GM20431 (cell line): ENCODE results near the gene AACS.

Experiments
- in situ Hi-C: fragments of 300-500 bp; cut with MseI, MboI; formaldehyde crosslinking; loops from one replicate; pipeline ENCODE4 v1.15.0; 2020; ENCODE audit warnings: low sequenced_read_pairs; ENCODE audit not compliant: unreplicated experiment

Gene AACS

DNA sequence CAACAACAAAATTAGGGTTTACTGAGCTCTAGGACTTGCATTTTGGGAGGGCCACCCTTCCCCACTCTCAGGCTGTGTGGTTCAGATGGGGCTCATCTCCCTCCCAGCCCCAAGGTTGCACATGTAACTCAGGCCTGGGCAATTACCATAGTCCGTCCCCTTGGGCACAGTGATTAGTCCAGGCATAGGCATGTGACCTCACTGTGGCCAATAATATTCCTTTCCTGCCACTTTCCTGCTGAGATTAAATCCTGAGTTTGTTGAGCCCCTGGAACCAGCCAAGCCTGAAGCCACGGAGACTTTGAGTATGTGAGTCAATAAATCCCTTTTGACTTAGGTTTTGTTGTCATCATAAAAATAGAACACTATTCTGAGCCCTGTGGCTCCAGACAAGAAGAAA, 113.0 kb downstream of the AACS start:
- in situ Hi-C loops, result loop anchor here (10.0 kb wide), 1 partner anchor 227 kb away; no protein-coding TSS in a partner anchor

DNA sequence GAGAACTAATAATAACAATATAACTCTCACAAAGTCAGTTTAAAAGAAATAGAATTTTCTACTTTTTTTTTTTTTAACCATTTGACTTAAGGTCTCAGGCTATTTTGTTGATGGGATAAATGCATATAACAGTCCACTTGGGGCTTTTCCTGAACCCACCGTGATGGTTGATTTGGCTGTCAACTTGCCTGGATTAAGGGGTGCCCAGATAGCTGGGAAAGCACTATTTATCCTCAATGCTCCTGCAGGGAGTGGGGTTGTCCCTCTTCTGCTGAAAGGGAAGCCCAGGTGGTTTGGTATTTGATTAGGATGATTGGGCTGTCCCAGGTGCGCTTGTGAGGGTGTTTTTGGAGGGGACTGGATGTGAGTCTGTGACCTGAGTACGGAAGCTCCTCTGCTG, 114.9 kb downstream of the AACS start:
- in situ Hi-C loops, result no loop called here

DNA sequence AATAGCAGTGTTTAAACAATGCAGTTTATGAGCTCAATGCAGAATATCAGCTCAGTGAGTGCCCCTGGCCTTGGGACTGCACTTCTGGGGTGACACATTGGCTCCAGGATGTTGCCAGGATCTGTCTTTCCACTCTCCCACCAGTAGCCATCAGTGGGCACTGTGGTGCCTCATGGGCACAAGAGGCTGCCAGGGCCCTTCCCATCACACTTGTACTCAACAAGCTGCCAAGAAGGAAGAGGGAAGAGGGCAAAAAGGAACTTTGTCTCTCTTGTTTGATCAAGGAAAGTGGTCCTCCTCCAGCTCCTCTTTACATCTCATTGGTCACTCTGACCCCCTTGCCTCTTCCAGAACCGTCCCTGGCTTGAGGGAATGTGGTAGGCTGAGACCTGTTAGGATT, 115.9 kb downstream of the AACS start:
- in situ Hi-C loops, result no loop called here

DNA sequence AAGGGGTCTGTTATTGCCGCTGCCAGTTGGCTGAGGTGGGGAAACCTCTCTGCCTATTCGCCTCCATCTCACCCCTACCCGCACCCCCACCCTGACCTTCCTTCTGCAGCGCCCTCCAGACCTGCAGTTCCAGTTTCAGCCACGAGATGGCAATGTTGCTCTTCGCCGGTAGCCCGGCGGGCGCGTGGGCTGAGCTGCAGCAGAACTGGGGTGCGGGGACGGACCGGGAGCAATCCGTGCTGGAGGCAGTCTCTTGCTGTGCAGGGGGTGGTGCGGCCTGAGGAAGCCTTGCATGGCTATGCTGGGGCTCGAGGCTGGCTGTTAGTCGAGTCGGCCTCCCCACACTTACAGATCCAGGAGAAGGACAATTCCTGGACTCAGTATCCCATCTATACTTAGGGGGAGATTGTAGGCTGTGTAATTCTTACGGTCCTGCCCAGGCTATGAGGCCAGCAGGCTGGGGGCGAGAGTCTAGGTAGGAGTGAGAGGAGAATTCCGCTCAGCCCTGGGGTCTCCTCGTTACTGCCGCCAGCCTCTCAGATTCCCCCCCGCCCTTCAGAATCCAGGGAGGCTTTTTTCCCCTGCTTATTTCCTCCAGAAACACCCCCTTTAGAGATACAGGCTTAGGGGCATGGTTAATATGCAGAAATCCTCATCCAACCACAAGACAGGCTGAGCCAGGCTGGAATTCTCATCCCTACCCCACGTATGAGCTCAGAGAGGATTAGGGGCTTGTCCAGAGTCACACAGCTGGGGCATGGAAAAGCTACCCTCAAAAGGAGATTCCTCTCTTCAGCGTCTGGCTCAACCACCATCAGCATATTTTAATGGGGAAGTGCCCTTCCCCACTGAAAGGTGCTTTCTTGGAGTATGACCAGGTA, 118.2 kb downstream of the AACS start:
- in situ Hi-C loops, result no loop called here

DNA sequence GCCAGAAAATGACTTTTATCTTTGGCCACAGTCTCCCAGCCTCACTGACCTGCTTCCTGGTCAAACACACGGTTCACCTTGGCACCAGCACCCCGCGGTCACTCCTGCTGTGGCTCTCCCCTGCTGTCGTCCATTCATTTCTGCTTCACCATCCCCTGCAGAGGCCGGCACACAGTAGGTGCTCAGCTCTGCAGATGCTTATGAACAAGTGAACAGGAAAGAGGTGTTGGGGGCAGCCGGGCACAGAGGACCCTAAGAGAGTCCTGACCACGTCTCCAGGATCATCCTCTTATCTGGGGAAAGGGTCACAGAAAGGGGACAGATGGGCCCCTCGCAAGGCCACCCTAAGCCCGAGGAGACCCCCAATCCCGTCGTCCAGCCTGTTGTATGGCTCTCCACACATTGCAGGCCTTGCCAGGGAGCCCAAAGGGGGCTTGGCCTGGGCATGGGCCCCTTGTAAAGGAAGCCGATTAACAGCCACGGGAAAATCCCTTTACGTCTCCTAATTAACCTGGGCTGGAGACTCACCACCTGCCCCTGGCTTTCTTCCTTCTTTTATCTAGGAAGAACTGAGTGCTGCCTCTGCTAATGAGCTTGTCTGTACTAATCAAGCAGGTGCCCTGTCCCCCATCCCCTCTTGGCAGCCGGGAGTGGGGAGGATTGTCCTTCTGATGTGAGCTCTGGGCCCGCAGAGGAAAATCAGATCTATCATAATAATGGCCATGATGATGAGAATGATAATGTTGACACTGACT, 119.2 kb downstream of the AACS start:
- in situ Hi-C loops, result no loop called here

DNA sequence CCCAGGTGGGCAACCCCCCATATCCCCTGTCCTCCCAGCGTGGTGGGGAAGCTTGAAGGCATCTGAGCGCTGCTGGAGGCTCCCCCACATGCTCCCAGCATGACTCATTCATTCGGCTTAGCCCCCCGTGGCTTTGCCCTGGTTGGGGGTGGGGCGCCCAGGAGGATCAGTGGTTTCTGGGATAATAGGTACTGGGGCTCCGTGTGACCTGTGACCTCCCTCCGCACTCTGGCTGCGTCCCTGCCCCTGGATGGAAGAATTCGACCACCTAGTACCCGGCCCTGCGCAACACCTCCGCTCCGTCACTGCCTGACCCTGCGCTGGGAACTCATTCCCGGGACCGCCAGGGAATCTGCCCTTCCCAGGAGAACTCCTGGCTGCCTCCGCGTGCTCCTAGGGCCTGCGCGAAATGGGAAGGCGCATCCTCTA, 120.1 kb downstream of the AACS start:
- in situ Hi-C loops, result no loop called here

DNA sequence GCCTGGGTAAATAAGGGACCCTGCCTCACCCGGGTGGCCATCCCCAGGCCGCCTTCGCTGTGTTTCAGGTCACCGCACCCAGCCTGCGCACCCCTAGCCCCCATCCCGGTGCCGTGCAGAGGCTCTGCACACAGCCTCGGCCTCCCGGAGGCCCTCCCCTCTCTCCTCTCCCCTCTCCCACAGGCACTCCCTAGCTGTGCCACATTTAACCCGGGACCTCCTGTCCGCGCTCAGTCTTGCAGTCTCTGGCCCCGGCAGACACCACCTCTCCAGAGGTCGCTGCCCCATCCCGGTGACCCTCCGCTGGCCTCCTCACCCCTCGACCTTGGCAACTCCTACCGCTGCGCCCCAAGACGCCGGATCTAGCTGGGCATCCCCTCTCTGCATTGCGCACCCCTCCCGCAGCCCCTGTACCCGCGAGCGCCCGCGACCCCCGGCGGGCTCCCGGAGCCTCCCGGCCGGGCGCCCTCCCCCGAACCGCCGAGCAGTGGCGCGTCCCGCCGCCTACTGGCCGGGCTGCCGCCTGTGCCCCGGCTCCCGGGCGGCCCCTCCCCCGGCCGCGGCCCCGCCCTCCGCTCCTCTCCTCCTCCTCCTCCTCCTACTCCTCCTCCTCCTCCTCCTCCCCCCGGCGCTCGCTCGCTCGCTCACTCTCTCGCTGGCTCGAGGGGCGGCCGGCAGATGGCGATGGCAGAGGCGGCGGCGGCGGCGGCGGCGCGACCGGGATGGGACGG, 120.7 kb downstream of the AACS start, which contains the start of gene TMEM132B:
Gene TMEM132B (plus strand): TSS at position 647 of the 731 bp plus-strand sequence.
- in situ Hi-C loops, result no loop called here

DNA sequence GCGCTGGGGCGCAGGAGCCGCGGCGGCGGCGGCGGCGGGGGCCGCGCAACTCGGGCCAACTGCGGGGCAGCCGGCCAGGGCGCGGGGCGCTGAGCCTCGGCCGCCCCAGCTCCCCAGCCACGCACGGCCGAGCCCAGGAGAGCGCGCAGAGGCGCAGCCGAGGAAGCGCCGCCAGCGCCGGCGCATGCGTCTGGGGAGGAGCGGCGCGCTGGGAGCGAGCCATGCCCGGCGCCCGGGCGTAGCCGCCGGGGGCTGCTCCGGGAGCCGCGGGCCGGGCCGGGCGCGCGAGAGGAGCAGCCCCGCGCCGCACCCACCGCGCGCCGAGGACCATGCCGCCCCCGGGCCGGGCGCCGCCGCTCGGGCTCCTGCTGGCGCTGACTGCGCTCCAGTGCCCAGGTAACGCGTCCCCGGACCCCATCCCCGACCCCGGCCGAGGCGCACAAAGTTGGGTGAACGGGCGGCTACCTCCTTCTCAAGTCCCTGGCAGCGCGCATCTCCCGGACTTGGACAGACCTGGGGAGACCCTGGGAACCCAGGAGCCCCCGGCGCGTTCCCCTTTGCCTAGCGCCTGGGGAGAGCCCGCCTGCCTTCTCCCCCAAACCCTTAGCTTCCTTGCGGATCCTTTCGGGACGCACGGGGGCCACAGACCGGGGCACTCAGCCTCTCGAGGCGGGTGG, 121.4 kb downstream of the AACS start:
- in situ Hi-C loops, result no loop called here

DNA sequence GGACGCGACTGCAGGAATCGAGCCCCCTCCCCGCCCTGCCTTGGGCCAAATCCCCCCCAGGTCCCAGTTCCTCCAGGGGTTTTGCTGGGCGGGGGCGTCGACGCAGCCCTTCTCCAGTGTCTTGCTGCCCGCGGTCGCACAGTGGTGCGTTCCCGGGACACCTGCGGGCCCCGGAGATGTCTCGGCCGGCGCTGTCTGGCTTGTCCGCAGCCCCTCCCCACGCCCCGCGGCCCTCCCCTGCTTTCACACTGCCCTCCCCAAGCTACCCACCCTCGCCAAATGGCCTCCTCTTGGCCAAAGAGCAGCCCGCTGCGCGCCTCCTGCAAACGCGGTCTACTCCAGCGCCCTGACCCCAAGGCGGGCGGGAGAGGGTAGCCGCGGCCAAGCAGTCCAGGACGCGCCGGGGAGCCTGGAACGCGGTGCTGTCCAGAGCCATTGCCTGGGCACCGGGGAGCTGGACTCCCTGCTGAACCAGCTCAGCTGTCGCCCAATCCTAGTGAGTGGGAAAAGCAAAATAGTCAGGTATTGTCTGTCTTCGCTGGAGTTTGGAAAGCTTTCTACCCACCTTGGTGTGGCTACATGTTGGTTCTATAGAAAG, 122.0 kb downstream of the AACS start:
- in situ Hi-C loops, result no loop called here

DNA sequence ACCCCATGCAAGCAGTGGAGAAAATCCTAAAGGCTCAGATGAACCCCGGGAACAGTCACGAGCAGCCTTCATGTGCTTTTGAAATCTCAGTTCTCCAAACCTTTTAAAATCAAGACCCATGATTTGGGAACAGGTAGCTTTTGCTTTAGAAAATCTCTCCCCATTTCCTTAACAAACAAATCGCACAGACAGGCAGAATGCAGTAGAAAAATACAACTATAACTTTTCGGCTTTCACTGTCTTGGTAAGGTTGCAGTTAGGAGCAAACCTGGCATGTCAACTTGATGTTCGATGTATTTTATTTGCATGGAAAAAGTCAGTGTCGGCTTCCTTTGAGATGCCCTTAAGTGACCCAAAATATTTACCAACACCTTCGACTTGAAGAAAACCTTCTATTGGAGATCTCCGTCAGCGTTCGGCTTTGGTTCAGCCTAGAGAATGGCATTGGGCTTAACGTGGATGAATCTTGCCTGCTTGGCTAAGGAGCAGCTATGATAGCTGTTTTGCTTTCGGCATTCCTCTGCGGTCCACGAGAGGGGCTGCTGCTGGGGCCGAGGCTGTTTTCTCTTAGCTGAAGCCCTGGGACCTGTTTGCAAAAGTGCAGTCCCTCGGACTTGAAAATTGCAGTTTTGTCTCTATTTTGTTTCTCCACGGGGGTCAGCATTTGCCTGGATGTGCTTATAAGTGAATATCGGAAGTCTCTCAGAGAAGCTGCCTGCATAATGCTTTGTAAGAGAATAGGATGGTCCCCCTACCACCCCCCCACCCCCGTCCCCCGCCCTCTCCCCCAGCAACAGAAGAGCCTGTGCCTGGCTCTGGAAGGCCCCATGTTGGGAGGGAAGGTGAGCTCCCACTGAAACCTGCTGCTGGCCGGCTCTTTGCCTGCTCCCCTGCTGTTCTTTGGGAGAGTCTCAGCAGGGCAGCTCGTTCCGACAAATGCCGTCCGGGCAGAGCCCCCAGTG, 122.8 kb downstream of the AACS start:
- in situ Hi-C loops, result no loop called here

DNA sequence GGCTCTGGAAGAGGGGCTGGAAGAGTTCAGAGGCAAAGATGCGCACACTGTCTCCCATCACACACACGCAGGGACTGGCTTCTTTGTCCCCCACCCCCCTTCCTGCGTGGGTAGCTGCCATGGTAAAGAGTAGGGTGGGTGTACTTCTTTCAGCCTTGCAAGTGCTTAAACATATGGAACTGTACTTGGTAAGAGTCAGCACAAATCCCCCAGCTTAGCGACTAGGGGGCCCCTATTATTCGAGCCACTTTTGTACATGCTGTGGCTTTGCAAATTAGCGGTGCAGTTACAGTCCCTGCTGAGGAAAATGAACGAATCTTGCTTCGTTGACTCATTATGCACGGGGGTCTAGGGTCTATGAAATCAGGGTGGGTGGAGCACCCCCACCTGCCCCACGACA, 123.8 kb downstream of the AACS start:
- in situ Hi-C loops, result no loop called here

DNA sequence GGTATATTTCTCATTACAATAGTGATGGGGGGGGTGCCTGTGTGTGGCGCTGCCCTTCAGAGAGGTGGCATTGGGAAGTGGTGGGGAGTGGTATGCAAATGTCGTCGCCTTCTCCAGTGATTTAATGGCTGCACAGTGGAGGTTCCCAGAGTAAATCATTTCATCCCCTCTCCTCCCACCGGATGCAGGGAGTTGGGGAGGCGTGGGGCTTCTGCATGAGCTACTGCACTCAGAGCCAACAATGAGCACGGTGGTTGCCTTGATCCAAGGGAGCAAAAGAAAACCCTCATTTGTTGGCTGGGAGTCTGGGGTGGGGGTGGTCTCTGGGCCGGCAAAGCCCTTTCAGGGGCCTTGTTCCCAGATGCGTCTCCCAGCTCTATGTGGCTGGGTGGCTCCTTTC, 124.3 kb downstream of the AACS start:
- in situ Hi-C loops, result no loop called here

DNA sequence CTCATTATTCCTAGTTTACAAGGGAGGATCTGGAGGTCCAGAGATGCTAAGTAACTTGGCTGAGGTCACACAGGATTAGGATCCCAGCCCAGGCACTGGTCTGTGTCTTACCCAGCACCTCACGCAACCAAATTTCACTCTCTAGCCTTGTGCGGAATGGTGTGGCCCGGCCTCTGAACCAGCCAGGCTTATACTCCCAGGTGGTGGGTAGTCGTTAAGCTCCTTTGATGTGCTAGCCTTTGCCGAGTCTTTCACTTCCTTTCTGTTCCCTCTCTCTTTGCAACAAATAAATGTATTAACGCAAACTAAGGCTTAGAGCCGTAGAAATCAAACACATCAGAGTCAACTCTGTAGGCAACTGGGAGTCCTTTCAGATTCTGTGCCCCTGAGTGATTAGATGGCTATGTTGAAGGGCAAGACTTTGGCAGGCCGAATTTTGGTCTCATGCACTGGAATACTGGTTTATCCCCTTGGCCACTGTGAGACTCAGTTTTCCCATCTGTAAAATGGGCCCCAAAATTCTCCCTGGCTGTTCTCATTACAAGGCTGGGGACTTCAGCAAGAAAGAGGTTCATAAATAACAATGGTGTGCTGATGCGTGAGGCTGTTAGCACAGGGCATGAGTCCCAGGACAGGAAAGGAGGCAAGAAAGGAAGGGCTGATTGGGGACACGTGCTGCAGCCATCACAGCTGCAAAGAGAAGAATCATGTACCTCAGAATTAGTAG, 126.3 kb downstream of the AACS start:
- in situ Hi-C loops, result no loop called here

DNA sequence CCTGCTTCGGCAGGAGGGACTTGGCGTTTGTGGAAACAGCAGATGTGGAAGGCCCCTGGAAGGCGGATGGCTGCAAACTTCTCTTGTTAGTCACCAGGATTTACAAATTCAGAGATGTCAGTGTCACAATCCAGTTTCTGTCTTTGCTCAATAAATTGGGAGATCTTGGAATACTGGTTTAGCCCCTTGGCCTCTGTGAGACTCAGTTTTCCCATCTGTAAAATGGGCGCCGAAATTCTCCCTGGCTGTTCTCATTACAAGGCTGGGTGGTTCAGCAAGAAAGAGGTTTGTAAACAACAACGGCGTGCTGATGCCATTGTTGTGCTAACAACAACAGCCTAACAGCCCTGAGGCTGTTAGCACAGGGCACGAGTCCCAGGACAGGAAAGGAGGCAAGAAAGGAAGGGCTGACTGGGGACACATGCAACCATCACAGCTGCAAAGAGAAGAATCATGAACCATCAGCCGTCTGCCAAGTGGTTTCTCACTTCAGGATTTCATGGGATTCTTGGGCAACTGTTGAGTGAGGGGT, 127.5 kb downstream of the AACS start:
- in situ Hi-C loops, result no loop called here
